HG03565 (cell line): Measurements from ENCODE around the gene PARP14.
A peak's percentile ranks its signal among the peaks of the same experiment; 100 is the strongest.
"Not testable (repeated sequence)": the region's sequence is repeated elsewhere in the genome, so short reads cannot be mapped to it uniquely, and the experiment has no call there.

Experiments used
- ATAC-seq: cut with Tn5 transposase; IDR thresholded peaks from one replicate; pipeline ENCODE4 v1.9.1; 2021; ENCODE audit warnings: mild to moderate bottlenecking, moderate library complexity; ENCODE audit not compliant: unreplicated experiment

Gene PARP14, protein sequence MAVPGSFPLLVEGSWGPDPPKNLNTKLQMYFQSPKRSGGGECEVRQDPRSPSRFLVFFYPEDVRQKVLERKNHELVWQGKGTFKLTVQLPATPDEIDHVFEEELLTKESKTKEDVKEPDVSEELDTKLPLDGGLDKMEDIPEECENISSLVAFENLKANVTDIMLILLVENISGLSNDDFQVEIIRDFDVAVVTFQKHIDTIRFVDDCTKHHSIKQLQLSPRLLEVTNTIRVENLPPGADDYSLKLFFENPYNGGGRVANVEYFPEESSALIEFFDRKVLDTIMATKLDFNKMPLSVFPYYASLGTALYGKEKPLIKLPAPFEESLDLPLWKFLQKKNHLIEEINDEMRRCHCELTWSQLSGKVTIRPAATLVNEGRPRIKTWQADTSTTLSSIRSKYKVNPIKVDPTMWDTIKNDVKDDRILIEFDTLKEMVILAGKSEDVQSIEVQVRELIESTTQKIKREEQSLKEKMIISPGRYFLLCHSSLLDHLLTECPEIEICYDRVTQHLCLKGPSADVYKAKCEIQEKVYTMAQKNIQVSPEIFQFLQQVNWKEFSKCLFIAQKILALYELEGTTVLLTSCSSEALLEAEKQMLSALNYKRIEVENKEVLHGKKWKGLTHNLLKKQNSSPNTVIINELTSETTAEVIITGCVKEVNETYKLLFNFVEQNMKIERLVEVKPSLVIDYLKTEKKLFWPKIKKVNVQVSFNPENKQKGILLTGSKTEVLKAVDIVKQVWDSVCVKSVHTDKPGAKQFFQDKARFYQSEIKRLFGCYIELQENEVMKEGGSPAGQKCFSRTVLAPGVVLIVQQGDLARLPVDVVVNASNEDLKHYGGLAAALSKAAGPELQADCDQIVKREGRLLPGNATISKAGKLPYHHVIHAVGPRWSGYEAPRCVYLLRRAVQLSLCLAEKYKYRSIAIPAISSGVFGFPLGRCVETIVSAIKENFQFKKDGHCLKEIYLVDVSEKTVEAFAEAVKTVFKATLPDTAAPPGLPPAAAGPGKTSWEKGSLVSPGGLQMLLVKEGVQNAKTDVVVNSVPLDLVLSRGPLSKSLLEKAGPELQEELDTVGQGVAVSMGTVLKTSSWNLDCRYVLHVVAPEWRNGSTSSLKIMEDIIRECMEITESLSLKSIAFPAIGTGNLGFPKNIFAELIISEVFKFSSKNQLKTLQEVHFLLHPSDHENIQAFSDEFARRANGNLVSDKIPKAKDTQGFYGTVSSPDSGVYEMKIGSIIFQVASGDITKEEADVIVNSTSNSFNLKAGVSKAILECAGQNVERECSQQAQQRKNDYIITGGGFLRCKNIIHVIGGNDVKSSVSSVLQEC (N-terminal part only)

GRCh38 chr3:122680475-122681283 is at the start of gene PARP14:
Gene PARP14 (plus strand): TSS chr3:122680839. CDS start chr3:122680884, 45 bp downstream.
- ATAC-seq = no peak

GRCh38 chr3:122635789-122636188 is 44.9 kb upstream of the PARP14 start:
- ATAC-seq = no peak

GRCh38 chr3:122636697-122637096 is 43.9 kb upstream of the PARP14 start:
- ATAC-seq = no peak

DNA sequence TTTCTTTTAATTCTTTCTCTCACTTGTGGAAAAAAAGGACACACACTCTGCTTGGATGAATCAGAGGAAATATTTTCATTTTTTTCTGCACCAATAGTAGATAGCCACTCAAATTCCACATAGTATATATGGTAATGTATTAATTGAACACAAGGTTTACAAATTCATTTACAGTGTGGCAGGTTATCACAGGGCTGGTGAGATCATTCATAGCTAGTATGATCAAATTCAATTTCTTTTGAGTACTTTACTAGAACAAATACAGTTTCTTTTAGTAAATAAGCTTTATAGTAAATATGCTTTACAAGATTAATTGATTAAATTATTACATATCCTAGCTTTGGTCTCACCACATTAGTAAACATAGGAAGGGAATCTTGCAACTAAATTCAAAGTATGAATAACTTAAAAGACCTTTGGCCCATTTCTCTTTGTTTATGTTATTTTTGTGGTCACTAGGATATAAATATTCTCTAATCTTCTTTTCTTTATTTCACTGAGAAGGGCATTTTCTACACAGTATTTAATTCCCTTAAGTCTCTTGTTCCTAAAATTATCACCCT is 40.1 kb upstream of the PARP14 start:
- ATAC-seq = no peak

- ATAC-seq = peak; percentile 54
Observed at GRCh38 chr3:122642935-122643334, 37.7 kb upstream of the PARP14 start.

- ATAC-seq = no peak
Observed at GRCh38 chr3:122646146-122646988, 34.3 kb upstream of the PARP14 start.

- ATAC-seq = not testable (repeated sequence)
Observed at GRCh38 chr3:122651233-122651907, 29.3 kb upstream of the PARP14 start.

DNA sequence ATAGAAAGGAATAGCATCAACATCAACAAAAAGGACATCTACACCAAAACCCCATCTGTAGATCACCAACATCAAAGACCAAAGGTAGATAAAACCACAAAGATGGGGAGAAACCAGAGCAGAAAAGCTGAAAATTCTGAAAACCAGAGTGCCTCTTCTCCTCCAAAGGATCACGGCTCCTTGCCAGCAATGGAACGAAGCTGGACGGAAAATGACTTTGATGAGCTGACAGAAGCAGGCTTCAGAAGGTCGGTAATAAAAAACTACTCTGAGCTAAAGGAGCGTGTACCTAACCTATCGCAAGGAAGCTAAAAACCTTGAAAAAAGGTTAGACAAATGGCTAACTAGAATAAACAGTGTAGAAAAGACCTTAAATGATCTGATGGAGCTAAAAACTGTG is 28.7 kb upstream of the PARP14 start:
- ATAC-seq = not testable (repeated sequence)

- ATAC-seq = not testable (repeated sequence)
Observed at GRCh38 chr3:122658336-122658735, 22.3 kb upstream of the PARP14 start.

DNA sequence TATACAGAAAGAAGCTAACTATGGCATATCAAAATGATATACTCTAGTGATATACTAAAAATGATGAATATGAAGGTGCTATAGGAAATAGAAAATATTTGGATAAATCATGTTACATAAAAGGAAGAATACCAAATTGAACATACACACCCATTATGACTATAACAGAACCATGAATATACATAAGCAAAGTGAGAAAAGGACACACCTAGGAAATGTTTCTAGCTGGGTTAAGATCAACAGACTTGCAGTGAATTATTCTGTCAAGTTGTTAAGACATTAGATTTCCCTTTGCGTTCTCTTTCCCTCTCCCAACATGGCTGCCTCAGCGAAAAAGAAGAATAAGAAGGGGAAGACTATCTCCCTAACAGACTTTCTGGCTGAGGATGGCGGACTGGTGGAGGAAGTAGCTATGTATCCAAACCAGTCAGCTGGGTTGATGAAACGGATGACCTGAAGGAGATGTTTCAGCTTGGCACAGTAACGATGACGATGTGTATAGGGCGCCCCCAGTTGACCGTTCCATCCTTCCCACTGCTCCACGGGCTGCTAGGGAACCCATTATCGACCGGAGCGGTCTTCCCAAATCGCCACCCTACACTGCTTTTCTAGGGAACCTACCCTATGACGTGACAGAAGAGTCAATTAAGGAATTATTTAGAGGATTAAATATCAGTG is 20.2 kb upstream of the PARP14 start:
- ATAC-seq = no peak

DNA sequence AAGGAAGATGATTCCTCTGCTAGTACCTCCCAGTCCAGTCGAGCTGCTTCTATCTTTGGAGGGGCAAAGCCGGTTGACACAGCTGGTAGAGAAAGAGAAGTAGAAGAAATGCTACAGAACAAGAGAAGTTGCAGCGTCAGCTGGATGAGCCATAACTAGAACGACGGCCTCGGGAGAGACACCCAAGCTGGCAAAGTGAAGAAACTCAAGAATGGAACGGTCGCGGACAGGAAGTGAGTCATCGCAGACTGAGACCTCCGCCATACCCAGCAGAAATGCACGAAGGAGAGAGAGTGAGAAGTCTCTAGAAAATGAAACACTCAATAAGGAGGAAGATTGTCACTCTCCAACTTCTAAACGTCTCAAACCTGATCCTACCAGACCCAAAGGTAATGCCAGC is 19.0 kb upstream of the PARP14 start:
- ATAC-seq = no peak

- ATAC-seq = no peak
Observed at GRCh38 chr3:122662505-122662904, 18.1 kb upstream of the PARP14 start.

GRCh38 chr3:122665226-122665786 is 15.3 kb upstream of the PARP14 start:
- ATAC-seq = no peak

GRCh38 chr3:122665881-122666280 is 14.8 kb upstream of the PARP14 start:
- ATAC-seq = no peak

- peak; percentile 63 for ATAC-seq
Observed at GRCh38 chr3:122668930-122669730, 11.5 kb upstream of the PARP14 start.

GRCh38 chr3:122671553-122671952 is 9.1 kb upstream of the PARP14 start:
- no peak for ATAC-seq

- ATAC-seq = no peak
Observed at GRCh38 chr3:122674339-122674738, 6.3 kb upstream of the PARP14 start.
